Hepatocyte (in vitro differentiated cells): Measurements from ENCODE around the gene PPIP5K1.

Experiments
- EZH2 ChIP-seq: fragments of 200-600 bp; sonication (generic); IDR thresholded peaks from 2 replicates; pipeline ENCODE4 v1.6.1; 2016; ENCODE audit warnings: antibody characterized with exemption, mild to moderate bottlenecking, borderline replicate concordance
- EZH2phosphoT487 ChIP-seq: fragments of 200-600 bp; sonication (generic); IDR thresholded peaks from one replicate; pipeline ENCODE4 v1.6.1; 2018; ENCODE audit warnings: antibody characterized with exemption, mild to moderate bottlenecking, low read depth, moderate library complexity; ENCODE audit not compliant: unreplicated experiment, severe bottlenecking
- TF ChIP-seq, protein P1 (sequence below): fragments of 200-600 bp; sonication (generic); IDR thresholded peaks from 2 replicates; pipeline ENCODE4 v1.5.1; 2016; ENCODE audit warnings: antibody characterized with exemption, mild to moderate bottlenecking; ENCODE audit not compliant: poor library complexity

DNA sequence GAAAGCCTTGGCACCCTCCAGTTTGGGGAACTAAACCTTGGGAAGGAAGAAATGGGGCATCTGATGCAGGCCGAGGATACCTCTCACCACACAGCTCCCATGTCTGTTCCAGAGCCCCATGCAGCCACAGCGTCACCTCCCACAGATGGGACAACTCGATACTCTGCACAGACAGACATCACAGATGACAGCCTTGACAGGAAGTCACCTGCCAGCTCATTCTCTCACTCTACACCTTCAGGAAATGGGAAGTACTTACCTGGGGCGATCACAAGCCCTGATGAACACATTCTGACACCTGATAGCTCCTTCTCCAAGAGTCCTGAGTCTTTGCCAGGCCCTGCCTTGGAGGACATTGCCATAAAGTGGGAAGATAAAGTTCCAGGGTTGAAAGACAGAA lies 64.9 kb downstream of the PPIP5K1 start:
- TF ChIP-seq, protein P1, sequence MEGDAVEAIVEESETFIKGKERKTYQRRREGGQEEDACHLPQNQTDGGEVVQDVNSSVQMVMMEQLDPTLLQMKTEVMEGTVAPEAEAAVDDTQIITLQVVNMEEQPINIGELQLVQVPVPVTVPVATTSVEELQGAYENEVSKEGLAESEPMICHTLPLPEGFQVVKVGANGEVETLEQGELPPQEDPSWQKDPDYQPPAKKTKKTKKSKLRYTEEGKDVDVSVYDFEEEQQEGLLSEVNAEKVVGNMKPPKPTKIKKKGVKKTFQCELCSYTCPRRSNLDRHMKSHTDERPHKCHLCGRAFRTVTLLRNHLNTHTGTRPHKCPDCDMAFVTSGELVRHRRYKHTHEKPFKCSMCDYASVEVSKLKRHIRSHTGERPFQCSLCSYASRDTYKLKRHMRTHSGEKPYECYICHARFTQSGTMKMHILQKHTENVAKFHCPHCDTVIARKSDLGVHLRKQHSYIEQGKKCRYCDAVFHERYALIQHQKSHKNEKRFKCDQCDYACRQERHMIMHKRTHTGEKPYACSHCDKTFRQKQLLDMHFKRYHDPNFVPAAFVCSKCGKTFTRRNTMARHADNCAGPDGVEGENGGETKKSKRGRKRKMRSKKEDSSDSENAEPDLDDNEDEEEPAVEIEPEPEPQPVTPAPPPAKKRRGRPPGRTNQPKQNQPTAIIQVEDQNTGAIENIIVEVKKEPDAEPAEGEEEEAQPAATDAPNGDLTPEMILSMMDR: no peak
- TF ChIP-seq EZH2phosphoT487 (no peak), EZH2 (no peak)
